HG03095 (cell line): ENCODE data around the gene BRSK1.

Experiments used
- ATAC-seq: cut with Tn5 transposase; IDR thresholded peaks from one replicate; pipeline ENCODE4 v1.9.1; 2021; ENCODE audit warnings: moderate library complexity; ENCODE audit not compliant: unreplicated experiment

Gene BRSK1

GRCh38 chr19:55303477-55303876, 19.7 kb downstream of the BRSK1 start:
- ATAC-seq, result no peak

DNA sequence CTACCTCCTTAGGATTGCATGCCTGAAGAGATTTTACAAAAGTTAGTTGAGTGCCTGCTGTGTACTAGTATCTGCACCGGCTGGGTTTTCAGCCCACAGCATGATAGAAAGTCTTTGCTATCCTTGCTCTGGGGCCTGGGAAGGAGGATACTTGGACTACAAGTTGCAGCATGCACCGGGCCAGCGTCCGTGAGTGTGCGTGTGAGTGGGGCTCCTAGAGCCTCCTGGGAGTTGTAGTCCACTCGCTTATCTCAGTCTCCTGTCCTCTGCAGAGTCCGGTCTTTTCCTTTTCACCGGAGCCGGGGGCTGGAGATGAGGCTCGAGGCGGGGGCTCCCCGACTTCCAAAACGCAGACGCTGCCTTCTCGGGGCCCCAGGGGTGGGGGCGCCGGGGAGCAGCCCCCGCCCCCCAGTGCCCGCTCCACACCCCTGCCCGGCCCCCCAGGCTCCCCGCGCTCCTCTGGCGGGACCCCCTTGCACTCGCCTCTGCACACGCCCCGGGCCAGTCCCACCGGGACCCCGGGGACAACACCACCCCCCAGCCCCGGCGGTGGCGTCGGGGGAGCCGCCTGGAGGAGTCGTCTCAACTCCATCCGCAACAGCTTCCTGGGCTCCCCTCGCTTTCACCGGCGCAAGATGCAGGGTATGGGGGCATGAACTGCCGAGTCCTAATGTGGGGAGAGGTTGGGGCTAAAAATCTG, 20.6 kb downstream of the BRSK1 start:
- ATAC-seq, result no peak

- no peak for ATAC-seq
Observed at GRCh38 chr19:55304980-55305379, 21.2 kb downstream of the BRSK1 start.

GRCh38 chr19:55305491-55305890, 21.7 kb downstream of the BRSK1 start:
- ATAC-seq, result no peak

- no peak for ATAC-seq
Observed at GRCh38 chr19:55305983-55306562, 22.3 kb downstream of the BRSK1 start.

DNA sequence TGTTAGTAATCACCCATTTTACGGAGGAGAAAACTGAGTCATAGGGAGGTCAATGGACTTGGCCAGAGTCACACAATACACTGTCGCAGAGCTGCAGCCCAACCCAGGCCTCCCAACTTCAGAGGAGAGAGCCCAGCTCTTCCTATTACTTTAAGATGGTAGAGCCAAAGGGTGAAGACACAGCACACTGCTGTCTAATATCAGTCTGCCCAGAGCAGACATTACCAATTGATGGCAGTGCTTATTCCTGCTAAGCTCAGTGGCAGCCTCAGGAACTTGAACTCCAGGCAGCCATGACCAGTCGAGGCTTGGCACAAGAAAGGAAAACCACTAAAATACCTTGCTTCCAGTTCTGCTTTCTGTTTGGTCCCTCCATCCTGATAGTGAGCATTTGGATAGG, 22.9 kb downstream of the BRSK1 start:
- no peak for ATAC-seq

DNA sequence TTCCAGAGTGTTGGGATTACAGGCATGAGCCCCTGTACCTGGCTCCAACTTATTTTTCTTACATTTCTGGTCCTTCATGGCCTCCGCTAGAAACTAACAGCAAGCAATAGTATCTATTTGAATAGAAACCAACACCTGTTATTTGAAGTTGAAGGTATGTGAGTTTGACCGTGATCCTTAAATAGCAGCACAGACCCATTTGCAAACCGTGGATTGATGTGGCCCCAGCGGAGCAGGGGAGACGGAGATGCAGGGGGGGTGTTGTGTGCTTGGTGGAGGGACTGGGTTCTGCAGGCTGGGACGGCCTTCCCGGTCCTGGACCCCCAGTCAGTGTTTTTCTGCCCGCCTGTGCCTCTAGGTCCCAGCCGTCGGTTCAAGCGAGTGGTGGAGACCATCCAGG, 24.5 kb downstream of the BRSK1 start:
- ATAC-seq, result no peak

- no peak for ATAC-seq
Observed at GRCh38 chr19:55309448-55309847, 25.7 kb downstream of the BRSK1 start.

DNA sequence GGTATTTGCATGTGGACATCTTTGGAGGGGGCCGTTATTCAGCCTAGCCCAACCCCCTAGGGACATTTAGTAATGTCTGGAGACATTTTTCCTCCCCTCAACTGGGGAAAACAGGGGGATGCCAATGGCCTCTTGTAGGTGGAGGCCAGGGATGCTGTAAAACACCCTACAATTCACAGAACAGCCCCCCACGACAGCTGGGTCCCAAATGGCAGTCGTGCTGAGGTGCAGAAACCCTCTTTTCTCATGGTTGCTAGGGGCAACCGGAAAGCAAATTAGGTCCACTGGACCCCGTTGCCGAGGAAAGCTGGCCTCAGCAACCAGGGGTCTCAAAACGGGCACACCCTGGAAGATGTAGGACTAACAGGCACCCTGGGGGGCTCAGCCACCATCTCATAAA, 26.7 kb downstream of the BRSK1 start:
- ATAC-seq, result no peak

GRCh38 chr19:55311397-55311796, 27.6 kb downstream of the BRSK1 start:
- ATAC-seq, result no peak

DNA sequence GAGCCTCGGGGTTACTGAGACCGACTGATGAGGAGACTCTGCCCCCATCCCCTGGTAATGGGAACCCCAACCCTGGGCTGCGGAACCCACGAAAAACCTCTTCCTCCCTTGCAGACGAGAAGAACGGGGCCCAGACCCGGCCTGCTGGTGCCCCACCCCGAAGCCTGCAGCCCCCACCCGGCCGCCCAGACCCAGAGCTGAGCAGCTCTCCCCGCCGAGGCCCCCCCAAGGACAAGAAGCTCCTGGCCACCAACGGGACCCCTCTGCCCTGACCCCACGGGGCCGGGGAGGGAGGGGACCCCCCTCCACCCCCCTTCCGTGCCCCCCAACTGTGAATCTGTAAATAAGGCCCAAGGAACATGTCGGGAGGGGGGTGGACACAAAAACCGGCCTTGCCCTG, 28.0 kb downstream of the BRSK1 start:
- no peak for ATAC-seq

- no peak for ATAC-seq
Observed at GRCh38 chr19:55312621-55313512, 29.1 kb downstream of the BRSK1 start.

GRCh38 chr19:55314396-55314795, 30.6 kb downstream of the BRSK1 start:
- no peak for ATAC-seq

DNA sequence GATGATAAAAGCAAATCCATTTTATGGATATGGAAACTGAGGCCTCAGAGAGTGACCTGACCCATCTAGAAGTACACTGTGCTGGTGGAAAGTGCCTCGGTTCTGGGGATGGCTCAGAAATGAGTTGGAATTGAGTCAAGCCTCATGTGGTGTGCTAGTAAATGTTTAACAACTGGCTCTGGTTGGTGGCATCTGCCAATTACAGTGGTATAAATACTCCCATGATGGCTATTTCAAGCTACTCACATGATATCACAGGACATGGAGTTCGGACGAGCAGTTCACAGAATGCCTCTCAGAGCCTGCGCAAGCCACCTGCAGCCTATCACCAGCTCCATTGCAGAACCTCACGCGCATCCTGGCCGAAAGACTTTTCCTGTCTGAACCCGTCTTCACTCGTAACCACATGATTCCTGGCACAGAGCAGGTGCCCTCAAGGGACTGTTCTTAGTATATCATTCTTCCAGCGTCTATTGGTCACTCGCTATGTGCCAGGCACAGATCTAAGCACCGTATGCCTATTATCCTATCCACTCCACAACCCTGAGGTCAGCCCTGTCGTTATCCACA, 32.2 kb downstream of the BRSK1 start:
- no peak for ATAC-seq

- ATAC-seq, result no peak
Observed at GRCh38 chr19:55316646-55317045, 32.8 kb downstream of the BRSK1 start.

- no peak for ATAC-seq
Observed at GRCh38 chr19:55319785-55320184, 36.0 kb downstream of the BRSK1 start.

DNA sequence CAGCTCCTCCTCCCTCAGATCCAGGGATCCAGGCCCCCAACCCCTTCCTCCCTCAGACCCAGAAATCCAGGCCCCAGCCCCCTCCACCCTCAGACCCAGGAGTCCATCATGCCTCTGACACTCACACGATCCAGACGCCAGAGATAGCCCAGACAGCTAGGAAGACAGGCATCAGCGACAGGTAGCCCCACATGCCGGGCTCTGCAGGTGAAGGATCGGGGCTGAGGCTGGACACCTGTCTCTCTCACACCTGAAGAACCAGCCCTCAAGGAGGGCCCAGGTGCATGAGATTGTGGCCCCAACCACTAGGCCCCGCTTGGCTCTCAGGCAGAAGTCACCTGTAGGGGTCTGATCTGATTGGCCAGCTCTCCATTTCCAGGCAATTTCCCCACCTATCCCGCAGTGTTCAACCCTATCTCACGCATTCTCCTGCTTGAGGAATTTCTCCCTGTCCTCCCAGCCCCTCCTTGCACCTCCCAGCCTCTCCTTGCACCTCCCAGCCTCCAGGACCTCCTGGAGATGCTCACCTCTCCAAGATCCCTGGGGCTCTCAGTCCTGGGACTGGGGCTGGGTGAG, 37.1 kb downstream of the BRSK1 start:
- ATAC-seq, result no peak

- ATAC-seq, result no peak
Observed at GRCh38 chr19:55321466-55322137, 37.8 kb downstream of the BRSK1 start.

GRCh38 chr19:55322204-55322885, 38.5 kb downstream of the BRSK1 start:
- no peak for ATAC-seq

DNA sequence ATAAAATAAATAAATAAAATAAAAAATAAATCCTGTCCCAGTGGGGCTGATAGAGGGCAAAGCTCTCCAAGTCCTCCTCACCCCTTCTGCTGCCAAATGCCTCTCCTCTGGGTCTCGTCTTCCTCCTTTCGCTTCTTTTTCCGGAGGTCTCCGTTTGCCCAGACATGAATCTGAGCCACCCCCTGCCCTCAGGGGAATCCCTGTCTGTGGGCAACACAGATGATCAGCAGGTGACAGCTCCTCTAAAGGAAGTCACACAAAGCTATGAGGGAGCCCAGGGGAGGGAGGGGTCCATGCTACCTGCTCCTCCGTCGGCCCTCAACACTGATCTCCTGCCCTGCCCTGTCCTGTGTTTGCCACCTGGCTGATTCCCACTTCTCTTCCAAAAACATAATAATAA, 40.9 kb downstream of the BRSK1 start:
- no peak for ATAC-seq
